ENCODE measurements around the gene INTS7.

Gene INTS7

DNA sequence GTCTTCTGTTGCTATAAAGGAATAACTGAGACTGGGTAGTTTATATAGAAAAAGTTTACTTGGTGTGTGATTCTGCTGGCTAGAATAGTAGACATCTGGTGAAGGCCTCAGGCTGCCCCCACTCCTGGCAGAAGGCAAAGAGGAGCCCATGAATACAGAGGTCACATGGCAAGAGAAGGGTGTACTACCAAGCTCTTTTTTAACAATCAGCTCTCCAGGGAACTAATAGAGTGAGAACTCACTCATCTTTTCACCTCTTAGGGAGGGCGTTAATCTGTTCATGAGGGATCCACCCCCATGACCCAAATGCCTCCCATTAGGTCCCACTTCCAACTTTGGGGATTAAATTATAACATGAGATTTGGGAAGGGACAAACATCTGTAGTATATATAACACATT, 9.5 kb upstream of the INTS7 start:
- Histone ChIP-seq H3K4me2 (ENCODE audit: low read length) (no peak overlapping the region), H2BK5ac (ENCODE audit: low read depth, low read length, poor library complexity) (no peak overlapping the region), H3K79me2 (ENCODE audit: control insufficient read depth, insufficient read depth, low read length, poor library complexity) (no peaks in the 10 kb centered on the region), H2AK5ac (ENCODE audit: low read length) (no peak overlapping the region), H4K8ac (ENCODE audit: low read depth, low read length) (no peak overlapping the region), H3K36me3 (ENCODE audit: control insufficient read depth in 1 of 2, insufficient read depth in 2 of 2, low read length in 2 of 2) (peaks cover 5 to 9% of the 10 kb centered on the region in 2 experiments), H2BK120ac (ENCODE audit: insufficient read depth, low read length, poor library complexity) (no peak overlapping the region), H3K14ac (ENCODE audit: low read length) (no peak overlapping the region), H3K4ac (ENCODE audit: low read depth, low read length) (no peak overlapping the region), H4K91ac (ENCODE audit: low read depth, low read length) (no peak overlapping the region), H2AFZ (ENCODE audit: insufficient read depth, low read length, poor library complexity) (no peak overlapping the region), H3K9me3 (ENCODE audit: insufficient read depth, low read depth, low read length) (no peaks in the 10 kb centered on the region), H3K27ac (ENCODE audit: low read depth, low read length) (no peak overlapping the region), H3K27me3 (ENCODE audit: insufficient read depth, low read length) (no peaks in the 10 kb centered on the region), H4K12ac (ENCODE audit: low read depth, low read length) (no peak overlapping the region), H3K9ac (ENCODE audit: low read length) (no peak overlapping the region), H3K23ac (ENCODE audit: low read length) (no peak overlapping the region), H3K79me1 (ENCODE audit: low read length) (no peaks in the 10 kb centered on the region), H3K4me1 (ENCODE audit: control insufficient read depth in 1 of 2, insufficient read depth in 2 of 2, low read length in 2 of 2) (no peaks in the 10 kb centered on the region), H3K18ac (ENCODE audit: low read length) (no peak overlapping the region), H3K4me3 (ENCODE audit: low read depth, low read length) (no peak overlapping the region), H2BK12ac (ENCODE audit: low read length) (no peak overlapping the region)
- no peak for DNase-seq
- no CpG with 5 or more reads among the region's 1 CpG for WGBS (ENCODE audit: extremely low coverage, insufficient coverage, insufficient read length)

DNA sequence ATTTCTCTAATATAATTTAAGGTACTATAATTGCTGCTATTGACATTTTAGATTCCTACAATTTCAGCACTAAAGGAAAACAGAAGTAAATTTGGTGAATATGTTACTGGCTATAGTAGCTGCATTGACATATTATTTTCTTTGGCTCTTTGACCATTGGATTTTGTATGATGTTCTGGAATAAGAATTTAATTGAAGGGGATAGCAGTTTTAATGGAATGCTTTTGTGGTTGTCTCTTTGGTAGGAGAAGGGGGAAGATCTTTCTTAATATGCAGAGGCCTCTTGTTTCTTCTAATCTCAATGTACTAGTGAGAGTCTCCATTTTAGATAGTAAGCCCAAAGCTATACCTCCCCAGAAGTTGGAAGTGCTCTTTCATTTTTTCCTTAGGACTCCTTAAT, 7.1 kb upstream of the INTS7 start:
- Histone ChIP-seq H3K9ac (ENCODE audit: low read length) (no peak overlapping the region), H3K9me3 (ENCODE audit: insufficient read depth, low read depth, low read length) (no peaks in the 10 kb centered on the region), H2BK5ac (ENCODE audit: low read depth, low read length, poor library complexity) (no peak overlapping the region), H3K4me3 (ENCODE audit: low read depth, low read length) (no peak overlapping the region), H3K27ac (ENCODE audit: low read depth, low read length) (no peak overlapping the region), H4K8ac (ENCODE audit: low read depth, low read length) (no peak overlapping the region), H3K79me1 (ENCODE audit: low read length) (no peaks in the 10 kb centered on the region), H3K4me1 (ENCODE audit: control insufficient read depth in 1 of 2, insufficient read depth in 2 of 2, low read length in 2 of 2) (no peaks in the 10 kb centered on the region), H4K91ac (ENCODE audit: low read depth, low read length) (no peak overlapping the region), H2BK120ac (ENCODE audit: insufficient read depth, low read length, poor library complexity) (no peak overlapping the region), H3K4me2 (ENCODE audit: low read length) (no peak overlapping the region), H3K14ac (ENCODE audit: low read length) (no peak overlapping the region), H3K23ac (ENCODE audit: low read length) (no peak overlapping the region), H2AFZ (ENCODE audit: insufficient read depth, low read length, poor library complexity) (no peak overlapping the region), H4K12ac (ENCODE audit: low read depth, low read length) (no peak overlapping the region), H3K18ac (ENCODE audit: low read length) (no peak overlapping the region), H2AK5ac (ENCODE audit: low read length) (no peak overlapping the region), H2BK12ac (ENCODE audit: low read length) (no peak overlapping the region), H3K36me3 (ENCODE audit: control insufficient read depth in 1 of 2, insufficient read depth in 2 of 2, low read length in 2 of 2) (peaks cover 5 to 6% of the 10 kb centered on the region in 2 experiments), H3K79me2 (ENCODE audit: control insufficient read depth, insufficient read depth, low read length, poor library complexity) (no peaks in the 10 kb centered on the region), H3K4ac (ENCODE audit: low read depth, low read length) (no peak overlapping the region), H3K27me3 (ENCODE audit: insufficient read depth, low read length) (no peaks in the 10 kb centered on the region)
- no peak for DNase-seq

DNA sequence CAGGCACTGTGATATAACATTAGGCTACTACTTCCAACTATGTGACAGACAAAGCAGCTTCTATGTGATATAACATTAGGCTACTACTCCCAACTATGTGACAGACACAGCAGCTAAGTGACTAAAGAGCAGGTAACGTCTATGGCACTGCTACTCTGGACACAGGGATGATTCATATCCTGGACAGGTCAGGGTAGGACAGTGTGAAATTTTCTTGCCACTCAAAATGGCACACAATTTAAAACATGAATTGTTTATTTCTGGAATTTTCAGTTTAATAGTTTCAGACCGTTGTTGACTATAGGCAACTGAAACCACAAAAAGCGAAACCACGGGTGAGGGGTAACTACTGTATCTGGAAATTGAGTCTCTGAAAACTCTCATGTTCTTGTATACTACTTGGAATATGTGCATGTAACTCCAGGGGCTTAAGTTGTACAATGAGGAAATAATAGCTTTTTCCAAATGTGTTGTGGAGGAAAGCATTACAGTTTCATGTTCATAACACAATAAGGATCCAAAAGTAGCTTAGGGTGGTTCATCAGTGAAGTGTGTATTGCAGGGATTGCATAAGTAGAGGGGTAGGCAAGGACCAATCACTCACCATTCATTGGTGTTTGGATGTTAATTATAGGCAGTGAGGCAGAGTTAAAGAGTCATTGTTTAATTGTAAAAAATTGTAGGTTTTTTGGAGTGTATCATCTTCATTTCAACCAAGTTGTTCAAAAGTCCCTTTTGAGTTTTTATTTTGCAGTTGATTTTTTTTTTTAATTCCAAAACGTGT, 5.5 kb upstream of the INTS7 start:
- WGBS (ENCODE audit: extremely low coverage, insufficient coverage, insufficient read length) = no CpG with 5 or more reads among the region's 5 CpGs
- Histone ChIP-seq H3K14ac (ENCODE audit: low read length) (no peak overlapping the region), H2AK5ac (ENCODE audit: low read length) (no peak overlapping the region), H4K8ac (ENCODE audit: low read depth, low read length) (no peak overlapping the region), H4K12ac (ENCODE audit: low read depth, low read length) (no peak overlapping the region), H3K27ac (ENCODE audit: low read depth, low read length) (no peak overlapping the region), H3K79me1 (ENCODE audit: low read length) (no peaks in the 10 kb centered on the region), H3K23ac (ENCODE audit: low read length) (no peak overlapping the region), H3K4me3 (ENCODE audit: low read depth, low read length) (no peak overlapping the region), H3K4ac (ENCODE audit: low read depth, low read length) (no peak overlapping the region), H2BK12ac (ENCODE audit: low read length) (no peak overlapping the region), H3K36me3 (ENCODE audit: control insufficient read depth in 1 of 2, insufficient read depth in 2 of 2, low read length in 2 of 2) (peaks cover 5% of the 10 kb centered on the region in 2 experiments), H3K79me2 (ENCODE audit: control insufficient read depth, insufficient read depth, low read length, poor library complexity) (peaks cover under 1% of the 10 kb centered on the region), H3K4me2 (ENCODE audit: low read length) (no peak overlapping the region), H4K91ac (ENCODE audit: low read depth, low read length) (no peak overlapping the region), H3K27me3 (ENCODE audit: insufficient read depth, low read length) (no peaks in the 10 kb centered on the region), H3K9me3 (ENCODE audit: insufficient read depth, low read depth, low read length) (no peaks in the 10 kb centered on the region), H3K4me1 (ENCODE audit: control insufficient read depth in 1 of 2, insufficient read depth in 2 of 2, low read length in 2 of 2) (no peaks in the 10 kb centered on the region), H3K9ac (ENCODE audit: low read length) (no peak overlapping the region), H2AFZ (ENCODE audit: insufficient read depth, low read length, poor library complexity) (no peak overlapping the region), H3K18ac (ENCODE audit: low read length) (no peak overlapping the region), H2BK5ac (ENCODE audit: low read depth, low read length, poor library complexity) (no peak overlapping the region), H2BK120ac (ENCODE audit: insufficient read depth, low read length, poor library complexity) (no peak overlapping the region)
- no peak for DNase-seq

DNA sequence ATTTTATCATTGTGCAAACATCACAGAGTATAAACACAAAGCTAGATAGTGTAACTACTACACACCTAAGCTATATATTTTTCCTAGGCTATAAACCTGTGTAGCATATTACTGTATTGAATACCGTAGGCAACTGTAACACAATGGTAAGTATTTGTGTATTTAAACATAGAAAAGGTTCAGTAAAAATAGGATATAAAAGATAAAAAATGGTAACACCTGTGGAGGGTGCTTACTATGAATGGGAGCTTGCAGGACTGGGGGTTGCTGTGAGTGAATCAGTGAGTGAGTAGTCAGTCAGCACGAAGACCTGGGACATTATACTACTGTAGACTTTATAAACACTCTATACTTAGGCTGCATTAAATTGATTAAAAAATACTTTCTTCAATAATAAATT, 4.3 kb upstream of the INTS7 start:
- H3K4me1 ChIP-seq (ENCODE audit: control insufficient read depth in 1 of 2, insufficient read depth in 2 of 2, low read length in 2 of 2) = no peaks in the 10 kb centered on the region
- H3K4me2 ChIP-seq (ENCODE audit: low read length) = no peak overlapping the region
- no peak overlapping the region for H2BK12ac ChIP-seq (ENCODE audit: low read length)
- no peak overlapping the region for H4K8ac ChIP-seq (ENCODE audit: low read depth, low read length)
- peaks cover 4% of the 10 kb centered on the region for H3K79me2 ChIP-seq (ENCODE audit: control insufficient read depth, insufficient read depth, low read length, poor library complexity)
- H3K9me3 ChIP-seq (ENCODE audit: insufficient read depth, low read depth, low read length) = no peaks in the 10 kb centered on the region
- peaks cover 2% of the 10 kb centered on the region for H3K79me1 ChIP-seq (ENCODE audit: low read length)
- H3K9ac ChIP-seq (ENCODE audit: low read length) = no peak overlapping the region
- H3K27ac ChIP-seq (ENCODE audit: low read depth, low read length) = no peak overlapping the region
- no peak overlapping the region for H3K4me3 ChIP-seq (ENCODE audit: low read depth, low read length)
- no peak overlapping the region for H3K14ac ChIP-seq (ENCODE audit: low read length)
- peaks cover 2 to 4% of the 10 kb centered on the region in 2 experiments for H3K36me3 ChIP-seq (ENCODE audit: control insufficient read depth in 1 of 2, insufficient read depth in 2 of 2, low read length in 2 of 2)
- no peak overlapping the region for H2AFZ ChIP-seq (ENCODE audit: insufficient read depth, low read length, poor library complexity)
- H3K23ac ChIP-seq (ENCODE audit: low read length) = no peak overlapping the region
- H2BK5ac ChIP-seq (ENCODE audit: low read depth, low read length, poor library complexity) = no peak overlapping the region
- H3K18ac ChIP-seq (ENCODE audit: low read length) = no peak overlapping the region
- DNase-seq = no peak
- H3K27me3 ChIP-seq (ENCODE audit: insufficient read depth, low read length) = no peaks in the 10 kb centered on the region
- H3K4ac ChIP-seq (ENCODE audit: low read depth, low read length) = no peak overlapping the region
- H4K12ac ChIP-seq (ENCODE audit: low read depth, low read length) = no peak overlapping the region
- no peak overlapping the region for H4K91ac ChIP-seq (ENCODE audit: low read depth, low read length)
- WGBS (ENCODE audit: extremely low coverage, insufficient coverage, insufficient read length) = no CpG with 5 or more reads among the region's 2 CpGs
- H2BK120ac ChIP-seq (ENCODE audit: insufficient read depth, low read length, poor library complexity) = no peak overlapping the region
- no peak overlapping the region for H2AK5ac ChIP-seq (ENCODE audit: low read length)

Measured in trophoblast cell (in vitro differentiated cells and primary cell).